Activated CD8-positive, alpha-beta memory T cell treated with anti-CD3 and anti-CD28 coated beads for 4 hours (primary cell): ENCODE measurements around the gene VAV2.

Source experiments
- DNase-seq, 2 donors: peaks; one replicate each; pipeline ENCODE4 v3.0.0-alpha.2; 2020; ENCODE audit warnings: low read depth in 2 of 2

The VAV2 gene

DNA sequence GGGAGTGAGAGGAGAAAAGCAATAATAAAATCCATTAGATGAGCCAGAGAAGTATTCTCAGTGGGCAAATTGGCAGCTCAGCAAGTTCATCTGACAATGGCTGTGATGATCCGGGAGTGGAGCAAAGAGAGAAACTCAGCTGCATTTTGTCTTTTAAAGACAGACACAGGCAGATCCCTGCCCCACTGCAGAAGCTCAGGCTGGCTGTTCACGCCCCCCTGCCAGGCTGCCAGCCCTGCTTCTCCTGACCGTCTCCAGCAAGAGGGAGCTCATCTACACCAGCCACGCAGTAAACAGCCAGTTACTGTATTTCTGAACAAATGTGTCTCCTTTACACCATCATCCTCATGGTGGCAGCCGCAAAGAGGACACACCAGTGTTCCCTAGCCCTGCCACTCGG lies 139.7 kb downstream of the VAV2 start:
- DNase-seq = no peak

DNA sequence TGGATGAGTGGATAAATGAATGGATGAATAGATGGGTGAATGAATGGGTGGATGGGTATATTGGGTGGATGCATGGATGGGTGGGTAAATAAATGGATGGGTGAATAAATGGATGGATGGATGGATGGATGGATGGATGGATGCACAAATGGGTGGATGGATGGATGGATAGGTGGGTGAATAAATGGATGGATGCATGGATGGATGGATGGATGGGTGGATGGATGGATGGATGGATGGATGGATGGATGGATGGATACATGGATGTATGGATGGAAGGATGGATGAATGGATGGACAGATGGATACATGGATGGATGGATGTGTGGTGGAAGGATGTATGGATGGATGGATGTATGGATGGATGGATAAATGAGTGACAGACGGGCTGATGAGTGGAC lies 140.4 kb downstream of the VAV2 start:
- no peak for DNase-seq

DNA sequence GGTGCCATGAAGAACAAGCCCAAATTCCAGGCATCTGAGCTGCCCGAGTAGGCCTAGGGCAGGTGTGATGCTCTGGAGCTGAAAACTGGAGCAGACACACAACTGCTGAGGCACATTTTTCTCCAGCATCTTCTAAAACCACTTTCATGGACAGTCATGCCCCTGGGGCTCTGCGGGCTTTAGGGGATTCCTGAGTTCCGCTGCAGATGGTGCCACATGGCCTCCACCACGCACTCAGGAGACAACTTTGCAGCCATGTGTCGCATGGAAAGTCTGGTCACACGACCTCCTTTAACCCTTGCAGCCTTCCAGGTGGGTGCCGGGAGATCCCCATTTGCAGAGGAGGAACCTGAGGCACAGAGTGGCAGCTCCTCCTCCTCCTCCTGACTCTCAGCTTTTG lies 141.2 kb downstream of the VAV2 start:
- no peak for DNase-seq

DNA sequence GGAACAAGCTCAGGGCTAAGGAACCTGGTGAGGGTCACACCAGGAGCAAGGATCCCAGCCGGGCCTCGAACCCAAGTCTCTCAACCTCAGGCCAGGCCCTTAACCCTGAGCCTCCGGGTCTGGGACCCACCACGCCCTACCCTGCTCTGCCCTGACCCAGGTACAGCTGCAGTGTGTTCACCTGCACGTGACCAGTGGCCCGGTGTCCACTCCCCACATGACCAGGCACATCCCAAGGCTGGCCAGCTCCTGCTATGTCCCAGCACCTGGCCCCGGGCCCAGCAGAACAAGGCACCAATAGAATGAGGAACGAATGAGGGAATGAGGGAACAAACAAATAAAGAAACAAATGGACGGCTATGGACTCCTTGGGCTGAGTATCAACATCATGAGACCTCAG lies 142.0 kb downstream of the VAV2 start:
- DNase-seq = no peak

DNA sequence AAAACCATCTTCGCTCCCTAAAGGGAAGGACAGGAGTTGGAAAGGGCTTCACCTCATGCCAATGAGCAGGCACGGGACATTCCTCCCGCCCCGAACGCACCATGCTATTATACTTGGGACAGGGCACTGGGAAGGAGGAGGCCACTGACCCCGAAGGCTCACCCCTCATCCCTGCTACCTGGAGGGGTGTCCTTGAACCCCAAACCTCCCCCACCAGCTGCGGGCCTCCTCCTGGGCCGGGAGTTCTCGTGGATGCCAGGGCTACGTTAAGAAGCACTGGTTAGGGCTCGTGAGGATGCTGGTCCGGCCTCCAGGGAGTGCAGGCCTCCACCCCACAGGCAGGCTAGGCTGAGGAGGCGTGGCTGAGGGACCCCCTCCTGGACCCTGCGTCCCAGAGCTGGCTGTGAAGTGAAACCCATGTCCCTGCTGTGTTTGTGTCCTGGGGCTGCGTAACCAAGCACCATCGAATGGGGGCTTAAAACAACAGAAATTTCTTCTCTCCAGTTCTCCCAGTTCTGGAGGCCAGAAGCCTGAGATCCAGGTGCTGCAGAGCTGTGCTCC lies 142.9 kb downstream of the VAV2 start:
- DNase-seq = no peak

DNA sequence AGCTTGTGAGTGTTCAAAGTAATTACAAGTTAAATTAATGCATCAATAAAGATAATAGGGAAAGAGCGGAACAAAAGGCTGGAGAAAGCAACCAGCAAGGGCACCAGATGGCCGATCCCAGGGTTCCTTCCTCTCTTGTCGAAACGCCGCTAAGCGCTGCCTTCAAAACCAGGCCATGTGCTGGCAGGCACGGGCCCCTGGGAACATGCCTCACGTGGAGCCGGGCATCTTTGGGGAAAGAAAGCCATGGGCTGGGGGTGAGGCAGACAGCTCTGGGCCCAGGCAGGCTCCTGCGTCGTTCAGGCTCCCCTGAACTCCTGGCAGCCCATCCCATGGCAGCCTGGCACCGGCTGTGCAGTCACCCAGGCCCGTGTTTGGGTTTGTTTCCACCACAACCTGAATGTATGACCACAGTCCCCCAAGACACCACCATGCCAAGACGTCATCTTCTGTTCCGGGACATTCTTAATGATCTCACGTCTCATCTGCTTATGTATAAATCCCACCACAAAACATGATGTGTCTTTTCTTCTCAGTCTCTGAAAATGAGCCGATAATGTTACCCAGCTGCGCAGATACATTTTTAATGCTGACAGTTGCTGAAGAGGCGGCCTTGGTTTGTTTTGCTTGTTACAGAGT lies 143.5 kb downstream of the VAV2 start:
- DNase-seq = no peak

DNA sequence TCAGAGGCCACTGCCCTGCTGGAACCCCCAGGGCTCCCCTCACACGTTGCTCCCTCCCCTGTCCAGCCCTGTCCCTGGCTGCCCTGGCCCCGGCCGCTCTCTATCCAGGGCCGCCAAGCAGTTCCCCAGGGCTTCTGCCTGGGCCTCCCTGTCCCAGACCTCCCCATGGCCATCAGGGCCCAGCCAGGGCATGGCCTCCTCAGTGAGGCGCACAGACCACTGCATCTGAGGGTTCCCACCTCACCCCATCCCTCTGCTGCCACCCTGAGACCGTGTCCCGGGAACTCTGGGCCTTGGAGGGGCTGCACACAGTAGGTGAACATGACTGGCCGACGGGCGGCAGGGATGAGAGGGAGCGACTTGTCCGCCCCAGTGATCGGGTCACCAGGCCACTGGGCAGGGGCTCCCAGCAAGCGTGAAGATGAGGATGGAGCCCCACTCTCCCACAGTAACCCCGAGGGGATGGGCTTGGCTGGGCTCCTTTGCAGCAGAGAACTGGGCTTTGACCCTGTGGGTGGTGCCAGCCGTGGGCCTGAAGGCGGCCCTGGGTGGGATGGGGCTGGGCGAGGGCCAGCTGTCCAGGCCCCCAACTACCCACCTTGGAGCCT lies 145.5 kb downstream of the VAV2 start:
- DNase-seq = no peak

DNA sequence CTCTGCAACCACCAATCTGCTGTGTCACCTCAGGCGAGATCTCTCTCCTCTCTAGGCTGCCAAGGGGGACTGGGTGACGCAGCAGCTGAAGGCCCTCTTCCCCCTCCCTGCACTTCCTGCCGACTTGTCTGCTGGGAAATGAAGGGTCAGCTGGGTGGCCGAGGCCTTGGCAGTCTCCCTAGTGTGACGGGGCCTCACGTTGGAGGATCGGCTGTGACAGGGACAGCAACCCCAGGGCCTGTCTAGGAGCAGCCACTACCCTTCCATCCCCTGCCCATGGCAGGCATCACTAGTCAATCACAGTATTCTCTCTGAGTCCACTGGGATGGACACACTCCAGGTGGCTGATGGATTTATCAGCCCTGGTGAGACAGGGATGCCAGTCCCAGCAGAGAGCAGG lies 146.7 kb downstream of the VAV2 start:
- no peak for DNase-seq

DNA sequence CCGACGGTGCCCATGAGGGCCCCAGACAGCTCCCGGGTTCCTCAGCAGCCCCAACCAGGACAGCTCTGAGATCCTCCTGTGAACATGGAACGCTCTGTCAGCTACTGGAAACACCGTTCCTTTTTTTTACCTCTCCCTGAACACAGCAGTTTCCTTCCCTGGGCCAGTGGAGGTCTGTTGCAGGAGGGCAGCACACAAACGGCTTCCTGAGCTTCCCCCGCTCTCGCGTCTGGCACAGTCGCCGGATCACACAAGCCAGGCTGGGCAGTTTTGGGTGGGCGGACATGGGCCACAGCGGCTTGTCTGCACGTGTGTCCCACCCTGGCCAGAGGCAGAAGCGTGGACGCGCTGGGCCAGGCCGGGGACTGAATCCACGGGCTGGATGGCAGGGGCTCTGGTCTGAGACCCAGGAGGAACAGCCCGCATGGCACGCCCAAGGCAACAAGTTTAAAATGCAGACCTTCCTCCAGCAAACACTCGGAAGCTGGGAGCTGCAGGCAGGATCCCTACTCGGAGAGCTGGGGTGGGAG lies 147.2 kb downstream of the VAV2 start:
- no peak for DNase-seq

DNA sequence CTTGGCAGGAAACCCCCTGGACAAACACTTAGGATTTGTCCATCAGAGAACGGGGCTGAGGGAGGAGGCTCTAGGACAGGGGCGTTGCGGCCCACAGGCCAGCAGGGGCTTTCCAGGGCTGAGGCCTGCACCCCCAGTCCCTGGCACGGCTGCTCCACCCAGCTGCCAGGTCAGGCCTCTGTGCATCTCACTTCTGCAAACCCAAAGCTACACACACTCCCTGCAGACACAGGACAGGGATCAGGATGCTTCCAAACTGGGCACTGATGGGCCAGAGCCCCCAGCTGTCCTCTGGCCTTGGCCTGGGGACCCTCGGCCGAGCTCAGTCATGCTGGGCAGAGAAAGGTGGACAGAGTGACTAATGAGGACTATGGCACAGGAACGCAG lies 147.7 kb downstream of the VAV2 start:
- no peak for DNase-seq

DNA sequence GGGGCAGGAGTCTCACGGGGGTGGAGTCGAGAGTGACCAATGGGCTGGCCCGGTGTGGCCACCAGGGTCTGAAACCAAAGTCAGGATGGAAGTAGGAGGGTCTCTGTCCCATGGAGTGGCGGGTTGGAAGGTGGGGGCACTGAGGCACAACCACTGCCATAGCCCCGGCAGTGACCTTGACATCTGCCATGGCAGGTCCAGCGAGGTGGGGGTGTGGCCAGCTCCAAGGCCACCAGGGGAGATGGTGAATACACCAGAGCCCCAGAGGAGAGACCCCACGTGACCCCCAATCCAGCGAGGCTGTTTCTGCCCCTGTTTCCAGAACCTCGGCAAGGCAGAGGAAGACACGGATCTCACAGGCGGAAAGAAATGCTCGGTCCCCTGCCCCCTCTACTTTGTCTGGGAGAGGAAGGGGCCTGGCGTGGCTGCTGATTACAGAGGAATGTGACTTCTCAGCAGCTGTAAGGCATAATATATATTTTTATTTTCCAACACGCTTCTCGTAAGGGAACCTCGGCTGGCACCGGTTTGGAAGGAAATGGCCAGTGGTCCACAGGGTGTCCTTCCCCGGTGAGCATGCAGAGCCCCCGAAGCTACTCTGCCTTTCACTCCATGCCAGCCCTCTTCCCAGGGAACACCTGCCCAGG lies 148.2 kb downstream of the VAV2 start:
- no peak for DNase-seq

DNA sequence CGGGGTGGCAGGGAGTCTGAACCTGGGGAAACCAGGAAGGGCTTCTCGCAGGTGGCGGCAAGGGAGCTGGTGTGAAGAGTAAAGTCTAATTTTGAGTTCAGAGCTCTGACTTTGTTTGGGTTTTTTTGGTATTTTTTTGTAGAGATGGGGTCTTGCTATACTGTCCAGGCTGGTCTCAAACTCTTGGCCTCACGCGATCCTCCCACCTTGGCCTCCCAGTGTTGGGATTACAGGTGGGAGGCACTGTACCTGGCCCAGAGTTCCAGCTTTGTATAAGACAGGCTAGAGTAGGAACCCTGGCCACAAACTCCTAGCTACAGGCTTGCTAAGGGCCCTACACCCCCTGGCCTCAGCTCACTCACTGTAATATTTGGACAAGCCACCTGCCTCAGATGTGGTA lies 148.9 kb downstream of the VAV2 start:
- no peak for DNase-seq

DNA sequence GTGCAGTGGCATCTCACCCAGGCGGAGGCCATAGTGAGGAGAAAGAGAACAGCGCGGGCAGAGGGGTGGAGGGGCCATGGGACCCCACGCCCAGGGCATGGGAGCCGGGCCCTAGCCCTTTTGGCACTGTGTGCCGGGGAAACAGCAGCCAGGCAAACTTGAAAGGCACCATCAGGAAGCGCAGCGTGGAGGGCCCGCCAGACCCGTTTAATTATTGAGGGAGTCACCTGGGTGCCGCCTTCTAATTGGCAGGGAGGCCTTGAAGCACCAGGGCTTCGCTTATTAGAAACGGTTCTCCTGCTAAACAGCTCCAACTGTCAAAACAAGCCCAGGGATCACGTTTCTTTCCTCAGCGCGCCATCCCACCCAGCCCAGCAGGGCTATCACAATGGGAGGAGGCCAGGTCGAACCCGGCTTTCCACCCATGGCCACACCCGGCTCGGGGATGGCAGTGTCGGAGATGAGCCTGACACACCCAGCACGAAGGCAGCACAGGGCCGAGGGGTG lies 149.3 kb downstream of the VAV2 start:
- DNase-seq = no peak

DNA sequence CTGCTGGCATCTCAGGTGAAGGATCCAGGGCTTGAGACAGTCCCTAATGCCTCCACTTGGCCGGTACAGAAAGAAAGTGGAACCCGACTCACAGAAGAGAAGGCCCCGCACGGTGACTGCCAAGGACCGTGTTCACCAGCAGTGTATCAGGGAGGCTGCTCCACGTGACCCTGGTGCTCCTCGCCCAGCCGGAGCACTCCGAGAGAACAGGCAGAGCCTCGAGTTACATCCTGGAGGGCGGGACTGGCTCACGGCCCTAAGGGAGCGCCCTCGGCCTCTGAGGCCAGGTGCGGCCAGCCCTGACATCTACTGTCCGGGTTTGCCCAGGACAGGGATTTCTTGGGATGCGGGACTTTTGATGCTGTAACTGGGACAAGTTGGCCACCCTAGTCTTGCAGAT lies 149.9 kb downstream of the VAV2 start:
- DNase-seq = no peak

DNA sequence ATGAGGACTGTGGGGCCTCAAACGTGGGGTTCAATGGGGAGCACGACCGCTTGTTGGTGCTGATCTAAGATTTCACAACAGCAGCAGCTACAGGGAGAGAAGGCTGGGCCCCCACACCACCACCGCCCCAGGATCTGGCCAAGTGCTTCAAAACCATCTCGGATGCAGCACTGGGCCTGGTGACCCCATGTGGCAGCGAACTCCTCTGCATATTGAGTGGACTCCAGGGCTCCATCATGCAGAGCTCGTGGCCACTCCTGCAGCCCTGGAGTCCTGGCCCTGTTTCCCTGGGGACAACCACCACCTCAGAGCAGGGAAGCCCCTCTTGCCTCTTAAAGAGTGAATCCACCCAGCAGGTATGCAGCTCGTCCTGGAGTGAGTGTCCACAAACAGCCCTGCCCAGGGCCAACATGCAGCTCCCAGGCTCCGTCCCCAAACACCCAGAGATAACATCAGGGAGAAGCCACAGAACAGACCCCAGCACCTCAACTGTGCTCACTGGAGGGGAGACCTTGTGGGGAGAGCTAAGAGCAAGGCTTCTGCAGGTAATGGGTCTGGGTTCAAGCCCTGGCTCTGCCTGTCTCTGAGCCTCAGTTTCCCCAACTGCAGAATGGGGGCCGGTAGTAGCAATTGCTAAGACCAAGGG lies 150.8 kb downstream of the VAV2 start:
- no peak for DNase-seq

DNA sequence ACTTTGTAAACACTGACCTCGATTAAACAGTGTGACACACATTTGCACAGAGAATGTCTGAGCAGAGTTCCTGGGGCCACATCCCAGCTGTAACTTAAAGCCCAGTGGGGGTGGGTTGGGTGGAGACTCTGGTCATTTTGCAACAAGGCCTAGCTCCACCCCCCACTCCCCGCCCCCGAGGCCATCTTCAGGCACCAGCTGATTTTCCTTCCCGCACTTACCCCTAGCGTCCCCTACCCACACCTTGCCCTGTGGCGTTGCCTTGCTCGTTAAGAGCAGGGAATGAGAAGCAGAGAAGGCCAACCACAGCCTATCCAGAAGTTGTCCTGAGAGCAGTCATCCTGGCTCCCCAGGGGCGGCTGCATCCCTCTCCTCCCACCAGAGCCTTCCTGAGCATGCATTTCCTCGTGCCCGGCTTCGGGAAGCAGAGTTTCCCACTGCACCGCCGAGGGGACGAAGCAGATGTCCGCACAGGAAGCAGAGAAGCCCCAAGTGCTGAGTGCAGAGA lies 152.2 kb downstream of the VAV2 start:
- DNase-seq = no peak

DNA sequence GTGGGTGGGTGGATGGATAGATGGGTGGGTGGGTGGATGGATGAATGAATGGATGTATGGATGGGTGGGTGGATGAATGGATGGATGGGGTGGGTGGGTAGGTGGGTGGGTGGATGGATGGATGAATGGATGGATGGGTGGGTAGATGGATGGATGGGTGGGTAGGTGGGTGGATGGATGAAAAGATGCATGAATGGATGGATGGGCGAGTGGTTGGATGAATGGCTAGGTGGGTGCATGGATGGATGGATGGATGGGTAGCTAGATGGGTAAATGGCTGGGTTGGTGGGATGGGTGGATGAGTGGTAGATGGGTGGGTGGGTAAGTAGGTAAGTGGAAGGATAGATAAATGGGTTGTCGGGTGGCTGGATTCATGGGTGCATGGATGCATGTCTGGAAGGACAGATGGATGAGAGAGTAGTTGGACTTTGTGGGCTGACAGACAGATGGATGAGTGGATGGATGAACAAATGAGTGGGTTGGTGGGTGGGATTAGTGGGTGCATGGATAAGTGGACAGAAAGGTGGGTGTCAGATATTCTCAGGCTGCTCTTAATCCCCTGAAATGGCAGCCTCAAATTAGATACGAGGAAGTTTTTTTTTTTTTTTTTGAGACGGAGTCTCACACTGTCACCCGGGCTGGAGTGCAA lies 153.1 kb downstream of the VAV2 start:
- DNase-seq = no peak

DNA sequence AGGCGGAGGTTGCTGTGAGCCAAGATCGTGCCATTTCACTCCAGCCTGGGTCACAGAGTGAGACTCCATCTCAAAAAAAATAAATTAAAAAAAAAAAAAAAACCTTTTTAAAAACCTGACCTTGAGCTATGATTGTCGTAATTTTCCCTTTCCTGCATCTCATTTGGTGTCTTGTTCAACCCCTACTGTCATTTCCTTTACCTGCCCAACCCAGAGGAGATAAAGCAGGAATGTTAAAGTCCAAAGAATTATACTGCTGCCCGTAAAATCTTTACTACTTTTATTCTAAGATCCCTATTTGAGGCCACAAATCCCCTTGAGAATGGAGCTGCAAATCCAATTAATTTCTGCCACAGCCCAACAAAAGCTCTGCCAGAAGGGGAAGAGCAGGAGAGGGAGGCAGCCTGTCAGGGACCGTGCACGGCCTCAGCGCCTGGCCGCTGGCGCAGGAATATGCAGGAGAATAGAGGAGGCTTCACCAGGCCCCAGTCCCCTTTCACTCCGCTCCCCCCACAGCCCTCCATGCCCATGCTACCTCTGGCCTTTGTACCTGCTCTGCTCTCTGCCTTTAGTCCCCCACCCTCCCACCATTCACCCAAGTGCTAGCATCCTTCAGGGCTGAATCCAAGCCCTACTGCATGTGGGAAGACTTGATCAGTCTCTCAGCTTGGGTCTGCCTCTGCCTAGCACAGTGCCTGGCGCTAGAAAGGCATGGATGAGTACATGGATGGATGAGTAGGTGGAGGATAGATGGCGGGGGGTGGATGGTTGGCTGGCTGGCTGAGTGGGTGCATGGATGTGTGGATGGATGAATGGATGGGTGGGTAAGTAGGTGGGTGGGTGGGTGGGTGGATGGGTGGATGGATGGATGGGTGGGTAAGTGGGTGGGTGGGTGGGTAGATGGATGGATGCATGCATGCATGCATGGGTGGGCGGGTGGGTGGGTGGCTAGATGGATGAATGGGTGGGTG lies 154.2 kb downstream of the VAV2 start:
- DNase-seq = no peak

DNA sequence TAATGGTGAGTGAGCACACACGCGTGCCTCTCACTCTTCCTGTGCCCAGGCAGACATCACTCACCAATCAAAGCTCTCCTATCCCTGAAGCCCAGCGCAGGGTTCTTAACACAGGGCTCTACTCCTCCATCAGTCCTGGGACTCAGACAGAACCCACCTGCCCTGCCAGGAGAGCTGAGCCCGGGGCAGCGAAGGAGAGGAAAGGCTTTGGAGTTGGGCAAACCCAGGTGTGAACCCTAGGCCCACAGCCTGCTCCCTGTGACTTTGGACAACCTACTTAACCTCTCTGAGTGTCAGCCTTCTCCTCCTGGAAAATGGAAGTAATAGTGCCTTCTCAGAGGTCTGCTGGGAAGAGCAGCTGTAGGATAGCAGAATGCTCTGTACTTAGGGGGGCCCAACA lies 155.3 kb downstream of the VAV2 start:
- DNase-seq = no peak

DNA sequence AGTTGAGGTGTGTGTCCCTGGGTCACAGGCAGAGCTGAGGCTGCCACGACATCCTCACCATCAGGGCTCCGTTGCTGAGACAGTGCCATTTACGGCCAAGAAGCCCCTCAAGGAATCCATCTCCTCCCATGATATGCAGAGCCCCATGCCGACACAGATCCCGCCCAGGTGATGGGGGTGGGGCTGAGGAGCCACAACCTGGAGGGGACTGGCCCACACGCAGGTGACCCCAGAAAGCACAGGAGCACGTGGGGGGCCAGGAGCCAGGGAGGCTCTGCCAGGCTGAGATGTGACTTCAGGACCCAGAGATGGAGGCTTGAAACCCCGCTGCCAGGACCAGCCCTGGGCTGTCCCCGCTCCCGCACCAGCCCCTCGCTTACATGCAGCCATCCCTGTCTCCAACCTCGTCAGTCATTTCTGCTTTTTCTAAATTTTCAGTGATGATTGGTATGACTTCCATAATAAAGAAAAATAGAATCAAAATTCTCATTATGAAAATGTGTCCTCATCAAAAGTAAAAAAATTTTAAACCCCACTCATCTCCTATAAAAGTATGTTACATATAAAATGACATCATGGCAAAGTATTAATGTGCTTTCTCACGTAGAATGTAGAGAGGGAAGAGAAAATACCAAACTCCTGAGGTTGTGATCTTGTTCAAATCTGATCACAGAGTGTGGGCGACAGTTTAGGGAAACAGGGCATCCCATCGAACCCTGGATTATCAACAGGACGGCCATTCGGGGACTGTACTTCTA lies 155.9 kb downstream of the VAV2 start:
- DNase-seq = no peak
